Mucosa of descending colon (tissue), 3 donors: ENCODE measurements around the gene WARS2. TPM values are rescaled to one million over a fixed set of nuclear protein-coding genes. Genes with fewer than 3 reads are reported as not detected.

Experiments used
- ATAC-seq: fragments of 200-7000 bp; cut with Tn5 transposase; one replicate; pipeline ENCODE4 v1.9.1; 2020; ENCODE audit warnings: mild to moderate bottlenecking, moderate library complexity
- DNase-seq, 3 donors: peaks; one replicate each; pipeline ENCODE4 v3.0.0-alpha.2; 2020
- H3K36me3 ChIP-seq: fragments of 200-600 bp; one replicate; pipeline ENCODE4 v1.8.0; 2021; ENCODE audit warnings: low read depth, mild to moderate bottlenecking
- H3K4me1 ChIP-seq: fragments of 200-600 bp; one replicate; pipeline ENCODE4 v1.8.0; 2021; ENCODE audit warnings: low read depth, mild to moderate bottlenecking
- H3K4me3 ChIP-seq: fragments of 200-600 bp; one replicate; pipeline ENCODE4 v1.8.0; 2021; ENCODE audit warnings: mild to moderate bottlenecking
- H3K9me3 ChIP-seq: fragments of 200-600 bp; one replicate; pipeline ENCODE4 v1.8.0; 2021; ENCODE audit warnings: mild to moderate bottlenecking
- intact Hi-C, 2 donors: fragments of 100-400 bp; cut with DNase I in 1 of 2; cut with micrococcal nuclease in 1 of 2; formaldehyde crosslinking; loops; one replicate each; pipeline versions ENCODE4 v1.11.0 to v1.11.1; 2022; cut with DNase I, micrococcal nuclease
- long read RNA-seq, 2 donors: library from polyadenylated mRNA; unstranded; transcript quantifications; one replicate each; pipeline ENCODE4 v2.0.0, GENCODE V29; 2019 to 2021
- total RNA-seq, 3 donors: library from RNA; stranded (reverse); fragmentation: NEBNext Ultra II Directional in 2 of 3; extraction: Animal tissue kit (Norgen Biotek cat#: 25700) in 2 of 3; gene quantifications; one replicate each; pipeline versions ENCODE4 v1.2.1 to v1.2.4, GENCODE V29; 2021 to 2023
- TF ChIP-seq, protein P1 (sequence below): fragments of 200-600 bp; IDR thresholded peaks from one replicate; pipeline ENCODE4 v1.8.0; 2022; ENCODE audit warnings: antibody characterized with exemption, mild to moderate bottlenecking
- donor health status: DM: no; HTN: no; CAD: no; lungs with moderate emphysema.
- donor health status: DM: no; HTN: no; CAD: no.
- donor health status: DM: no; HTN: yes; CAD: no.

Gene WARS2
- 10 to 100 TPM; 10.5 to 14.9 (median 14.5) TPM for total RNA-seq
- long read RNA-seq, donor 1, transcript WARS2-201 (6 exons, 2,800 nt), result major isoform, 11 of 17 reads
- long read RNA-seq, donor 1, partial matches to known transcripts, result 0 of 17 reads
- long read RNA-seq, donor 1, other reads (novel, unspliced or antisense), result 2 of 17 reads
- long read RNA-seq, donor 2, partial matches to known transcripts, result 1 of 4 reads
- long read RNA-seq, donor 2, other reads (novel, unspliced or antisense), result 1 of 4 reads

DNA sequence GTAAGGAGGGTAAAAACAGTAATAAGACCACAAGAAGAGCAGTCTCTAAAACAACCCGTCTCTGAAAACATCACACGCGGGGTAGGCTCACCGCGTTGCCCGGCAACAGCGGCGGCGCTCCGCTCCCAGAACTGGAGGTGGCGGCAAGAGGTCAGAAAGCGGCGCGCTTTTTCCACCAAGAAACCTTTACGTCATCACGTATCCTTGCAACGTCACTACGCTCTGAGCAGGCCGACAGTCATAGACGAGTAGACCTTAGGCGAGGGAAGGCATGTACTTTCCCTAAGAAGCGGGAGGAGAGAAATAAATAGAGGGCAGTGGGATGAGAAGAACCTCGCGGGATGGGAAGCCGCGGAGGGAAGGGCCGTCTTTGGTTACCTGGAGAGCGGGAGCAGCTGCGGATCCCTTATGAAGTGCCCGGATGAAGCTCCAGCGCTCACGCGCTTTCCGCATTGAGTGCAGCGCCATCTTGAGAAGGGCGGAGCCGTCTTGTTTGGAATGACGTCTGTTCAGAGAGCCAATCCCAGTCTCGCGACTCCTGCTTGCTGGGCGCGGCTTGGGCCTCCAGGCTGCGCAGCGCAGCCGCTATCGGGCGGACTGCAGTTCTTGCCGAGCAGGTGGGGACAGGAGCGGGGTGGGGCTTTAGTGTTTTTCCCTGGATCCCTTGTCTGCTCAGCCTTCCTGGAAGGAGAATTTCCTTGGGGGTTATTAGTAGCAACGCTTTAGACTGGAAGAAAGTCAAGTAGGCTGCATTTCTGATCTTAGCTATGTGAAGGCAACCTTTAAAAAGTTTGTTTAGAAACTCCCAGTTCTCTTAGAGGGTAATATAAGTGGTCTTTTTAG lies at the start of gene WARS2:
Gene WARS2 (minus strand): TSS at position 477 of the 843 bp plus-strand sequence. CDS start 9 bp downstream, at position 468.
- intact Hi-C loops, result no loop called here

DNA sequence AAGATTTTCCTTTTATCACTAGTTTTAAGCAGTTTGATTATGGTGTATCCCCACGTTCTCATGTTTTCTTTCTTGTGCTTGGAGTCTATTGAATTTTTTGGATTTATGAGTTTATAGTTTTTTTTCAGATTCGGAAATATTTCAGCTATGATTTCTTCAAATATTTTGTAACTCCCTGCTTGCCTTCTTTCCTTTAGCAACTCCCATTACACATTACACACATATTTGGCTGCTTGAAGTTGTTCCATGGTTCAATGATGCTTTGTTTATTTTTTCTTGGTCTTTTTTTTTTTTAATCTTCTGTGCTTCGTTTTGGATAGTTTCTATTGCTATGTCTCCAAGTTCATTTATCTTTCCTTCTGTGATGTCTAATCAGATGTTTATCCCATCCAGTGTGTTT lies 48.5 kb upstream of the WARS2 start:
- DNase-seq (no peak), ATAC-seq (no peak)
- Histone ChIP-seq H3K4me3 (no peak overlapping the region), H3K36me3 (no peaks in the 10 kb centered on the region), H3K4me1 (no peaks in the 10 kb centered on the region), H3K9me3 (no peaks in the 10 kb centered on the region)
- TF ChIP-seq, protein P1, sequence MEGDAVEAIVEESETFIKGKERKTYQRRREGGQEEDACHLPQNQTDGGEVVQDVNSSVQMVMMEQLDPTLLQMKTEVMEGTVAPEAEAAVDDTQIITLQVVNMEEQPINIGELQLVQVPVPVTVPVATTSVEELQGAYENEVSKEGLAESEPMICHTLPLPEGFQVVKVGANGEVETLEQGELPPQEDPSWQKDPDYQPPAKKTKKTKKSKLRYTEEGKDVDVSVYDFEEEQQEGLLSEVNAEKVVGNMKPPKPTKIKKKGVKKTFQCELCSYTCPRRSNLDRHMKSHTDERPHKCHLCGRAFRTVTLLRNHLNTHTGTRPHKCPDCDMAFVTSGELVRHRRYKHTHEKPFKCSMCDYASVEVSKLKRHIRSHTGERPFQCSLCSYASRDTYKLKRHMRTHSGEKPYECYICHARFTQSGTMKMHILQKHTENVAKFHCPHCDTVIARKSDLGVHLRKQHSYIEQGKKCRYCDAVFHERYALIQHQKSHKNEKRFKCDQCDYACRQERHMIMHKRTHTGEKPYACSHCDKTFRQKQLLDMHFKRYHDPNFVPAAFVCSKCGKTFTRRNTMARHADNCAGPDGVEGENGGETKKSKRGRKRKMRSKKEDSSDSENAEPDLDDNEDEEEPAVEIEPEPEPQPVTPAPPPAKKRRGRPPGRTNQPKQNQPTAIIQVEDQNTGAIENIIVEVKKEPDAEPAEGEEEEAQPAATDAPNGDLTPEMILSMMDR, result no peak
- intact Hi-C loops, result no loop called here

More for the DNA sequence above, at the start of gene WARS2:
- TF ChIP-seq, protein P1, result no peak
- peak; percentile 95 to 99 (median 98) for DNase-seq
- Histone ChIP-seq H3K4me3 (peak within 1 kb of the TSS; percentile 29), H3K9me3 (no peaks in the 10 kb centered on the region), H3K4me1 (peaks cover 30% of the 10 kb centered on the region), H3K36me3 (no peaks in the 10 kb centered on the region)
- peak; percentile 98 for ATAC-seq

DNA sequence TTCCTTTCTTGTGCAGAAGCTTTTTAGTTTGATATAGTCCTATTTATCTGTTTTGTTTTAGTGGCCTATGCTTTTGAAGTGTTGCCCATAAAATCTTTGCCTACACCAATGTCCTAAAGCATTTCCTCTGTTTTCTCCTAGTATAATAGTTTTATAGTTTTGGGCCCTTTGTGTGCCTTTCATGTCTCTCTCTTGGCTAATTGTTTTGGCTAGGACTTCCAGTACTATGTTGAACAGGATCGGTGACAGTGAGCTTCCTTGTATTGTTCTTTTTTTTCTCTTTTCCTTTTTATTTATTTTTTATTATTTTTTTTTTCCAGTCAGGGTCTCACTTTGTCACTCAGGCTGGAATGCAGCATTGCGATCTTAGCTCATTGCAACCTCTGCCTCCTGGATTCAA lies 47.0 kb upstream of the WARS2 start:
- TF ChIP-seq, protein P1, result no peak
- DNase-seq, result no peak
- Histone ChIP-seq H3K9me3 (no peaks in the 10 kb centered on the region), H3K36me3 (no peaks in the 10 kb centered on the region), H3K4me3 (no peak overlapping the region), H3K4me1 (no peaks in the 10 kb centered on the region)
- no peak for ATAC-seq
- intact Hi-C loops, result no loop called here

DNA sequence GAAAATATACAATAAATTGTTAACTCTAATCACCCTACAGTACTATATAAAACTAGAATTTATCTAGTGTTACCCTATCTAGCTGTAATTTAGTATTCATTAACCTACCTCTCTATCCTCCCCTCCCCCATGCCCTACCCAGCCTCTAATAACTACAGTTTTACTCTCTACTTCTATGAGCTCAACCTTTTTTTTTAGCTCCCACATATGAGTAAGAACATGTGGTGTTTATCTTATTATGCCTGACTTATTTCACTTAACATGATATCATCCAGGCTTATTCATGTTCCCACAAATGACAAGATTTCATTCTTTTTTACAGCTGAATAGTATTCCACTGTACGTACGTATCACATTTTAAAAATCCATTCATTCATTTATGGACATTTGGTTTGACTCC lies 46.0 kb upstream of the WARS2 start:
- H3K36me3 ChIP-seq, result no peaks in the 10 kb centered on the region
- no peak overlapping the region for H3K4me3 ChIP-seq
- TF ChIP-seq, protein P1, result no peak
- intact Hi-C loops, result no loop called here
- DNase-seq, result no peak
- no peak for ATAC-seq
- H3K9me3 ChIP-seq, result no peaks in the 10 kb centered on the region
- no peaks in the 10 kb centered on the region for H3K4me1 ChIP-seq

DNA sequence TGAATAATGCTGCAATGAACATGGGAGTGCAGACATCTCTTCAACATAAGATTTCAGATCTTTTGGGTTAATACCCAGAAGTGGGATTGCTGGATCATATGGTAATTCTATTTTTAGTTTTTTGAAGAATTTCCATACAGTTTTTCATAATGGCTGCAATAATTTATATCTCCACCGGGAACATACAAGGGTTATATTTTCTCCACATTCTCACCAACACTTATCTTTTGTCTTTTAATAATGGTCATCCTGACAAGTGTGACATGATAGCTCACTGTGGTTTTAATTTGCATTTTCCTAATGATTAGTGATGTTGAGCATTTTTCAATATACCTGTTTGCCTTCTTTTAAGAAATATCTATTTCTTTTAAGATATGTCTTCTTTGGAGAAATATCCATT lies 44.5 kb upstream of the WARS2 start:
- no peaks in the 10 kb centered on the region for H3K9me3 ChIP-seq
- H3K36me3 ChIP-seq, result no peaks in the 10 kb centered on the region
- no peak overlapping the region for H3K4me3 ChIP-seq
- intact Hi-C loops, result no loop called here
- ATAC-seq (no peak), DNase-seq (no peak)
- H3K4me1 ChIP-seq, result no peaks in the 10 kb centered on the region
- TF ChIP-seq, protein P1, result no peak
